ENCODE results near the gene NBR1. TPM values are rescaled to one million over a fixed set of nuclear protein-coding genes. Genes with fewer than 3 reads are reported as not detected.

NBR1 gene
- total and polyA plus RNA-seq, 2 of the 8 experiments (the other 6 are each of a cell fraction or from before 2014, with no cell fraction given) = 13.5 to 36.0 TPM

DNA sequence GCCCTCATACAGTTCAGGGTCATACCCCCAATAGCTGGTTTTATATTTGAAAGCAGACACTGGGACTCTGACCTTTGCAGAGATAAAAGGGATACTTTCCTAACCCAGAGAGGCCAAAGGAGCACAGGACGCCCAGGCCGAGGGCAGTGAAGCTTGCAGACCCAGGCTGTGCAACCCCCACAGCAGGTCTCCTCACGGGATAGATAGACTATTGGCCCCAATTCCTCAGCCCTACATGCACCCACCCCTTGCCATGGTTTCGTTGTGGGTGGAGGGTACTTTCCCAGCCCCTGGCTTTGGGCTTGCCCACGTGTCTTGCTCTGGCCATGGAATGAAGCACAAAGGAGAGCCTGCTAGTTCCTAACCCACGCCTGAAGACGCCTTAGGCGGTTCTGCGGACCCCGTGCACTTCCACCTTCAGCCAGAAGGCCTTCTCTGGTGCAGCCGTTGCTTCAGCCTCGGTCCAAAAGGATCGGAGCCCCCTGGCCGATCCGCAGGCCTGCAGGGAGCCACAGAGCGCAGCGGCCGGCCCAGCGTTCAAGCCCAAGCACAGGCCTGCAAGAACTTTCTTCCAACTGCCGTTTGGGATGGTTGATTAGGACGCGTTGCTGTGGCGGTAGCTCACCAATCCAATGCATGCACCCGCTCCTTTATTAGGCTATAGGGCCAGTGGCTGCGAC, 36.1 kb upstream of the NBR1 start:
- Histone ChIP-seq H2BK20ac (ENCODE audit: low read length) (no peak overlapping the region), H2BK12ac (ENCODE audit: low read depth, low read length) (no peak overlapping the region), H2BK5ac (ENCODE audit: low read depth, low read length) (no peak overlapping the region), H3K4me2 (ENCODE audit: insufficient read depth in 1 of 2, low read depth in 2 of 2, low read length in 2 of 2) (no peak overlapping the region), H2AFZ (ENCODE audit: low read length) (no peak overlapping the region), H4K20me1 (replicated peaks in 1 of 2; ENCODE audit: control insufficient read depth in 1 of 2, insufficient read depth in 2 of 2, low read length in 2 of 2) (no peaks in the 10 kb centered on the region), H3K4ac (replicated peaks; ENCODE audit: insufficient read length, low read depth, low read length) (no peak overlapping the region), H3K14ac (ENCODE audit: insufficient read length) (no peak overlapping the region), H3K18ac (ENCODE audit: extremely low read depth, low read length) (no peak overlapping the region), H3K23me2 (ENCODE audit: low read depth, low read length) (no peaks in the 10 kb centered on the region), H3K36me3 (ENCODE audit: control insufficient read depth in 2 of 4, insufficient read depth in 4 of 4, low read length in 3 of 4) (peaks cover 0 to 19% (median 0%) of the 10 kb centered on the region in 4 experiments; a peak in 3 of 8 replicates), H3K56ac (replicated peaks; ENCODE audit: insufficient read length, low read depth, low read length) (no peak overlapping the region), H2AK5ac (ENCODE audit: low read depth, low read length) (no peak overlapping the region), H4K5ac (ENCODE audit: insufficient read length, low read depth, low read length) (no peak overlapping the region), H3K79me1 (ENCODE audit: low read depth, low read length) (no peaks in the 10 kb centered on the region), H2BK15ac (ENCODE audit: low read length) (no peak overlapping the region), H3K9ac (replicated peaks in 1 of 4; ENCODE audit: extremely low read depth in 1 of 4, low read depth in 3 of 4, low read length in 3 of 4) (no peak overlapping the region), H3K27ac (ENCODE audit: low read depth, low read length) (no peak overlapping the region), H4K91ac (replicated peaks; ENCODE audit: insufficient read length, low read length) (no peak overlapping the region), H3K23ac (ENCODE audit: insufficient read length) (no peak overlapping the region), H3K4me1 (replicated peaks in 1 of 4; ENCODE audit: control insufficient read depth in 3 of 4, insufficient read depth in 4 of 4, low read length in 3 of 4) (no peaks in the 10 kb centered on the region), H3K4me3 (ENCODE audit: extremely low read depth in 1 of 4, insufficient read depth in 2 of 4, low read depth in 3 of 4, low read length in 4 of 4) (no peak overlapping the region), H2BK120ac (replicated peaks; ENCODE audit: low read depth, low read length) (no peak overlapping the region), H3K9me3 (ENCODE audit: insufficient read depth in 2 of 2, low read depth in 1 of 2, low read length in 1 of 2) (peaks cover 0 to 6% of the 10 kb centered on the region in 2 experiments; a peak in 1 of 4 replicates), H4K8ac (ENCODE audit: extremely low read depth, insufficient read depth, low read length) (no peak overlapping the region; the same call in 1 of the 2 replicates), H3K79me2 (ENCODE audit: control insufficient read depth in 1 of 2, insufficient read depth in 2 of 2, low read length in 2 of 2) (0 out of 4 replicates have a peak, but pooled peaks cover 0 to 3% of the 10 kb centered on the region in 2 experiments), H3K27me3 (replicated peaks in 1 of 4; ENCODE audit: control insufficient read depth in 3 of 4, extremely low read depth in 1 of 4, insufficient read depth in 3 of 4, low read length in 3 of 4) (no peaks in the 10 kb centered on the region)
- 97% methylated on average over 24 of the region's 25 CpGs; no CpG with 5 or more reads in 1 of the 2 experiments for WGBS, 2 experiments (ENCODE audit: extremely low coverage in 1 of 2, insufficient coverage in 1 of 2, insufficient read length in 1 of 2, insufficient replicate concordance in 2 of 2, low coverage in 1 of 2, low lambda C conversion rate in 2 of 2, missing lambda C conversion rate in 1 of 2)
- ChIA-PET POLR2A (ENCODE audit: partially characterized antibody) (interaction anchor here (1.2 to 2.1 kb wide), 3 partner anchors 10 to 114 kb away, joined by 3 to 10 read pairs (median 3); partner anchors contain the start of gene BRCA1), CTCF (ENCODE audit: partially characterized antibody) (interaction anchor here (0.6 to 1.7 kb wide), 5 partner anchors 10 to 264 kb away, joined by 3 to 4 read pairs (median 3); partner anchors contain the start of gene ARL4D)
- FAIRE-seq (no peak), DNase-seq (ENCODE audit: low read depth in 1 of 2, low spot score in 2 of 2) (no peak)
- TF ChIP-seq, protein P1, sequence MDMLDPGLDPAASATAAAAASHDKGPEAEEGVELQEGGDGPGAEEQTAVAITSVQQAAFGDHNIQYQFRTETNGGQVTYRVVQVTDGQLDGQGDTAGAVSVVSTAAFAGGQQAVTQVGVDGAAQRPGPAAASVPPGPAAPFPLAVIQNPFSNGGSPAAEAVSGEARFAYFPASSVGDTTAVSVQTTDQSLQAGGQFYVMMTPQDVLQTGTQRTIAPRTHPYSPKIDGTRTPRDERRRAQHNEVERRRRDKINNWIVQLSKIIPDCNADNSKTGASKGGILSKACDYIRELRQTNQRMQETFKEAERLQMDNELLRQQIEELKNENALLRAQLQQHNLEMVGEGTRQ (IDR thresholded peaks at IDR 0.05; ENCODE audit: low read length) = no peak
- TF ChIP-seq SIX5 (IDR thresholded peaks at IDR 0.05; ENCODE audit: low read depth, low read length) (no peak), CHD2 (IDR thresholded peaks at IDR 0.05; ENCODE audit: low read length) (no peak), PHF8 (conservative IDR thresholded peaks at IDR 0.05; ENCODE audit: low read depth, low read length) (no peak), TAF7 (optimal IDR thresholded peaks at IDR 0.05; ENCODE audit: borderline replicate concordance, low read depth, low read length) (no peak), KDM1A (IDR thresholded peaks at IDR 0.05; ENCODE audit: borderline replicate concordance, low read length) (no peak), POLR2A (IDR thresholded peaks at IDR 0.05; ENCODE audit: control extremely low read depth in 1 of 2, low read depth in 2 of 2, low read length in 2 of 2) (no peak), EZH2 (IDR thresholded peaks at IDR 0.05; ENCODE audit: low read depth, low read length, severe bottlenecking) (no peak), RFX5 (IDR thresholded peaks at IDR 0.05; ENCODE audit: borderline replicate concordance, low read depth, low read length) (no peak), BCL11A (IDR thresholded peaks at IDR 0.05; ENCODE audit: low read depth in 2 of 2, low read length in 2 of 2) (no peak), SRF (IDR thresholded peaks at IDR 0.05; ENCODE audit: low read depth, low read length) (no peak)
